Activated gamma-delta T cell treated with anti-CD3 and anti-CD28 coated beads, Interleukin-2, amount 50 U/mL, for 16 hours (primary cell): ENCODE measurements around the gene TPSD1.
"Not testable (repeated sequence)": the region's sequence is repeated elsewhere in the genome, so short reads cannot be mapped to it uniquely, and the experiment has no call there.

Experiments used
- DNase-seq: peaks from one replicate; pipeline ENCODE4 v3.0.0-alpha.2; 2020; ENCODE audit warnings: low read depth

Gene TPSD1

DNA sequence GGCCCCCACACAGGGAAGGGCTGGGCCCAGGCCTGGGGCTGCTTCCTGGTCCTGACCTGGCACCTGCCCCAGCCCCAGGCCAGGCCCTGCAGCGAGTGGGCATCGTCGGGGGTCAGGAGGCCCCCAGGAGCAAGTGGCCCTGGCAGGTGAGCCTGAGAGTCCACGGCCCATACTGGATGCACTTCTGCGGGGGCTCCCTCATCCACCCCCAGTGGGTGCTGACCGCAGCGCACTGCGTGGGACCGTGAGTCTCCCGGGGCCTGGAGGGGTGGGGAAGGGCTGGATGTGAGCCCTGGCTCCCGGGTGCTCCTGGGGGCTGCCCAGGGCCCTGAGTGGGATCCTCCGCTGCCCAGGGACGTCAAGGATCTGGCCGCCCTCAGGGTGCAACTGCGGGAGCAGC lies 14.8 kb upstream of the TPSD1 start:
- DNase-seq = not testable (repeated sequence)

DNA sequence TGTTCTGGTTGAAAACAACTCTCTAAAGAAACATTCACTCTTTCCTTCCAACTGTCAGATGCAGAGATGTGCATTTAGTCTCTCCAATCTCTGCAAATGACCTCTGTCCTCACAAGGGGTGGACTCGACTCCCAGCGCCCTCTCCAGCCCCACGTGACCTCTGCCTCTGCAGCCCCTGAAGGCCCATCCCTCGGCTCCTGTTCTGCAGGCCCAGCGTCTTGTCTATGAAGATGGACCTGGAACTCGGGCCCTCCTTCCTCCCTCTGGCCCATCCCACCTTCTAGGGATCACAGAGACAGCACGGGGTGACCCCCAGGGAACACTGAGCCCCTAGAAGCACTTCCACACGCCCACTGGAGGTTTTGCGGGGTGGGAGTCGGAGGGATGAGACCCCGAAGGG lies 12.5 kb upstream of the TPSD1 start:
- DNase-seq = not testable (repeated sequence)

DNA sequence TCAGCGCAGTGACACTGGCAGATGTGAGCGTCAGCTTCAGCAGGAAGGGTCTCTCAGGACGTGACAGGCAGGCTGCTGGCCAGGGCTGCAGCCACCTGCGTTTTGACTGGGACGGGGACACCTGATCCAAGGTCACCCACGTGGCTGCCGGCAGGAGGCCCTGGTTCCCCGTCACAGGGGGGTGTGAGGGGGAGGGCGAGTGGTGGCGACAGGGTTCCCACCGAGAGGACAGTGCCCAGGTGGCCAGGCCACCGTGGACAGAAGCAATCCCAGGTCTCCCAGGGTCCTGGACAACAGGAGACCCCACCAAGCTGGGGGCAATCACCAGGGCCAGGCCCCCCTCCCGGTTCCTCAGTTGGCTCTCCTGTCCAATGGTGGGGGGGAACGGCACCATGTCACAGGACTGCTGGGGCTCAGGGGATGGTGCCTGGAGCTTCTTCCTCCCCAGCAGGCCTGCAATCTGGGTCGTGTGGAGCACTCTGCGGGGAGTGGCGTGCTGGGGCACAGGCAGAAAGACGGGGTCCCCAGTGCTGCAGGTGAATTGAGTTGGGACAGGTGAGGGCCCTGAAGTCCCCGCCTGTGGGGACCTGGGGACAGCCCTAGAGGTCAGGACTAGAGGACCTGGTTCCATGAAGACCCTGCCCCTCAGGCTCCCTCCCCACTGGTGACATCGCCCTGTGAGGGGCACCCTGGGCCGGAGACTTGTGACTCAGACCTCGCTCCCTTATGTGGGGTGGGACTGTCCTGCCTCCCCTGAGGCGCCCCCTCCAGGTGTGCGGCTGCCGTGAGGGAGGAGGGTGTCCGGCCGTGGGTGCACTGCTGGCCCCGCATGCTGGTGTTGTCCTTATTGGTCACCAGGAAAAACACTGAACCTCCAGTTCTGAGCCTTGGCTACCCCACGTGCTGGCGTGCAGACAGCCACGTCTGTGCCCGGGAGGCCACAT lies 11.7 kb upstream of the TPSD1 start:
- not testable (repeated sequence) for DNase-seq

GRCh38 chr16:1244881-1245280 lies 11.0 kb upstream of the TPSD1 start:
- DNase-seq = no peak

DNA sequence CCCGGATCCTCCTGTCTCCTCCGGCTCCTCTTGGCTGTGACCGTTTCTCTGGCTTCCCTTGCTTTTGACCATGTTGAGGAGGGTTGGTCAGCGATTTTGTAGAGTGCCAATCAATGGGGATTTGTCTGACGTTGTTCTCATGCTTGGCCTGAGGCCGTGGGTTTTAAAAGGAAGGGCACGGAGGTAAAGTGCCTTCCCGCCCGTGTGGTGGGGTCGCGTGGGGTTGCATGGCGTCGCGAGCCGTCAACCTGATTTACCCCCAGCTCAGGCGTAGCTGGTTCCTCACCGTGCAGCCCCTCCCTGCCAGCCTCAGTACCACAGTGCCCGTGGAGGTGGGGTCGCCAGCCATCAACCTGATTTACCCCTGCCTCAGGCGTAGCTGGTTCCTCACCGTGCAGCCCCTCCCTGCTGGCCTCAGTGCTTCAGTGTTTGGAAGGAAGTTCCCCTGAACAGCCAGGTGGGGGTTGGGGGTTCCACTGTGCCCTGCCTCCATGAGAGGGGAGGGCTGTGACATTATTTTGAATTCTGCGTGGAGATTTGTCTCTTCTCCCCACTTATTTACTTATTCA lies 10.3 kb upstream of the TPSD1 start:
- no peak for DNase-seq

DNA sequence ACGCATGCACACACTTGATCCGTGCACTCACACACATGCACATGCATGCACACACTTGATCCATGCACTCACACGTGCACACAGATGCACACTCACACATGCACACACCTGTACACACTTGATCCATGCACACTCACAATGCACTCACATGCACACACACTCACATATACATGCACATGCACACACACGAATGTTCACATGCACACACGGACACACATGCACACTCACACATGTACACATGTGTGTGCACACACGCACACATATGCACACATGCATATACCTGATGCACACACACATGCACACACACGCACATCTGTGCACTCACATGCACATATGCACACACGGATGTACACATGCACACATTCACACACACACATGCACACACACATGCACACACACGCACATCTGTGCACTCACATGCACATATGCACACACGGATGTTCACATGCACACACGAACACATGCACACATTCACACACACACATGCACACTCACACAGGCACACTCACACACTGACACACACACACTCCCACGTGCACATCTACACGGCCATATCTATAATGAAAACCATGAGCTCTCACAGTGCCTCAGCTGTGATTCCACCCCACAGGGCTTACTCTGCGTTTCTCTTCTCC lies 7.8 kb upstream of the TPSD1 start:
- not testable (repeated sequence) for DNase-seq

GRCh38 chr16:1249031-1249755 lies 6.7 kb upstream of the TPSD1 start:
- DNase-seq = not testable (repeated sequence)

DNA sequence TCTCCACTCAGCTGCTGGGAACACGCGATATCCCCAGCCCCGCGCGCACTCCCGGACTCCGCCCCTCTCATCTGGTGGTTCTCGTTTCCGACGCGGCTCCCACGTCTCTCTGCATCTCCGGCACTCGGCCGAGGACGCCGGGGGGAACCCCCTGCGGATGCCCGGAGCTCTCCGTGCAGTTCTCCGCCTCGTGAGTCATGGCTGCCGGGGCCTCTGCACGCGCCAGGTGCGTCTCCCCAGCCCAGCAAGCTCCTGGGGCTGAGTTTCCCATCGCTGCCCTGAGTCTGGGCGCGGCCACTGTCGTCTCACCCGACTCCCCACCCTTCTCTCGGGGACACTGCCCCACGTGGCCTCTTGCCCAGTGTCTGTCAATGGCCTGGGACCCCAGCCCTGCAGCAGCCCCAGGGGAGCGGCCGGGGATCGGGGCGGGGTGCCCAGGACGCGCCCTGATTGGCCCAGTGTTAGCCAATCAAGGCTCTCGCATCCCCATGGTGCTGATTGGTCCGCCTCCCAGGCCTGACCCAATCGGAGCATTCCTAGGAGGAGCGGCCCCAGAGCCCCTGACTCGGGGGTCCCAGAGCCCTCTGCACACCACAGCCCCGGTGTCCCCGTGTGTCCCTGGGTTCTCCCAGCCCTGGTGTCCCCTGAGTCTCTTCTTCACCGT lies 2.0 kb upstream of the TPSD1 start:
- not testable (repeated sequence) for DNase-seq

DNA sequence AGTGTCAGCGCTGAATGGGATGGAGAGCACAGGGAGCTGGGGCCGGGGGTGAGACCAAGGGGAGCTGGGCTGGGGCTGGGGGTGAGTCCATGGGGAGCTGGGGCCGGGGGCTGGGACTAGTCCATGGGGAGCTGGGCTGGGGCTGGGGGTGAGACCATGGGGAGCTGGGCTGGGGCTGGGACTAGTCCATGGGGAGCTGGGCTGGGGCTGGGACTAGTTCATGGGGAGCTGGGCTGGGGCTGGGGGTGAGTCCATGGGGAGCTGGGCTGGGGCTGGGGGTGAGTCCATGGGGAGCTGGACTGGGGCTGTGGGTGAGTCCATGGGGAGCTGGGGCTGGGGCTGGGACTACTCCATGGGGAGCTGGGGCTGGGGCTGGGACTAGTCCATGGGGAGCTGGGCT lies 1.0 kb upstream of the TPSD1 start:
- not testable (repeated sequence) for DNase-seq

GRCh38 chr16:1256296-1256873 lies 516 bp downstream of the TPSD1 start:
- not testable (repeated sequence) for DNase-seq

DNA sequence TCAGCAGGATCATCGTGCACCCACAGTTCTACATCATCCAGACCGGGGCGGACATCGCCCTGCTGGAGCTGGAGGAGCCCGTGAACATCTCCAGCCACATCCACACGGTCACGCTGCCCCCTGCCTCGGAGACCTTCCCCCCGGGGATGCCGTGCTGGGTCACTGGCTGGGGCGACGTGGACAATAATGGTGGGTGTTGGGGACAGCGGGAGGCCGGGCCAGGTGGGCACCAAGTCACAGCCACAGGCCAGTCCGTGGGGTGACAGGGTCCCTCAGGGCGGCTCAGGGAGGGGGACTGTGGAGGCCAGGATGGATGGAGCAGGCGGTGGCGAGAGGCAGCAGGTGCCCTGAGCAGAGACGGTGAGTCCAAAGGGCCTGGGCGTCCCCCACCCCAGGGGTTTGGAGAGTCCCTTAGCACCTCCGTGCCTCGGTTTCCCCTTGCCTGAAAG lies 1.0 kb downstream of the TPSD1 start:
- no peak for DNase-seq

DNA sequence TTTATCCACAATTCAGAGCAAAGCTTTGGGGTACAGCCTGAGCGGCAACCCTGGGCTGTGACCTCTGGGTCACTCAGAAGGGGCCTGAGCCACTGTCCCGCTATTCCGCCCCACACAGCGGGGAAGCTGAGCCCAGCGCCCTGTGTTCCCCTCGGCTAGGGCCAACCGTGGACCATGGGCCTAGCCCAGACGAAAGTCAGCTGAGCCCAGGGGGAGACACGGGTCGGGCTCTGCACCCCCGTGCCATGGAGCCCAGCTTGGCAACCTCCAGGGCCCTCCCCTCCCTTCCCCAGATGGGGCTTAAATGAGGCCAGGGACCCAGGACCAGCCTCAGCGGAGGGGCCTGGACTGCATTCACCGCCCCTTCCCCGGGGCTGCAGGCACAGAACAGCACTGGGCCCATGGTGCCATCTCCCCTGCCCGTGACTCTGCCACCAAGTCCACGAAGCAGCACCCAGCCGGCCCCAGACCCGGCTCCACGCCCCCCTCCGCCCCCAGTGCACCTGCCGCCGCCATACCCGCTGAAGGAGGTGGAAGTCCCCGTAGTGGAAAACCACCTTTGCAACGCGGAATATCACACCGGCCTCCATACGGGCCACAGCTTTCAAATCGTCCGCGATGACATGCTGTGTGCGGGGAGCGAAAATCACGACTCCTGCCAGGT lies 1.8 kb downstream of the TPSD1 start:
- DNase-seq = no peak

GRCh38 chr16:1258225-1258600 lies 2.3 kb downstream of the TPSD1 start:
- DNase-seq = no peak

DNA sequence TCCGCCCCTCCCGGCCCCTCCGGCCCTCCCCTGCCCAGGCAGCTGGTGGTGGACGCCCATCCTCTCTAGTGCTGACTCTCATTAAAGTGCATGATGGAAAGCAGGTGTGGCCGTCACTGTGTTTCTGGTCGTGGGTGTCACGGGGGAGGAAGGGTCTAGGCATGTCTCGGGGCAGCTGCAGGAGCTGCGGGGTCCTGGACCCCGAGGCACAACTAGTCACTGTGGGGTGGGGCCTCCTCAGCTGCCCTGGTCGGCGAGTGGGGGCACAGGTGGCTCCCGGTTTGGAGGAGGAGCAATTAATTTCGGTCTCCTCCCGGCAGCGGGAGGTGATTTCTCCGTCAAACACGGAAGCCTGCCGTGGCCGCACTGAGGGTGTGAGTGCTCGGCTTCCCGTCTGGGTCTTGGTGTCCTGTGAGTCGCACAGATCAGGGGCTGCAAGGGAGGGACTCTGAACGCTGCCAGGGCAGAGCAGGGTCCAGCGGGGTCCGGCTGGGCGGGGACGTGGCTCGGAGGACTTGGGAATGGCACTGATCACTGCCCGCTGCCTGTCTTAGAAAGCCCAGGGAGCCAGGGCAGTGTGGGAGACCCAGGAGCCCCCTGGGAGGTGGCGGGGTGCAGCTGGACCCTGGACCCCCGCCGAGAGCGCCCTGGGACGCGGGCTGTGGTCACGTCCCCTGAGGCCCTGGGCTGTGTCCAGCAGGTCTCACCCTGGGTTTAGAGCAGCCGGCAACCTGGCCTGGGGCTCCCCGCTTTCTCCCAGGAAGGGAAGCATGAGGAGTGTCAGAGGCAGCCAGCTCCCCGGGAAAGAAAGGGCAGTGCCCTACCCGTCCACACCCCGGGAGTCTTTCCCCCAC lies 3.3 kb downstream of the TPSD1 start:
- DNase-seq = no peak

DNA sequence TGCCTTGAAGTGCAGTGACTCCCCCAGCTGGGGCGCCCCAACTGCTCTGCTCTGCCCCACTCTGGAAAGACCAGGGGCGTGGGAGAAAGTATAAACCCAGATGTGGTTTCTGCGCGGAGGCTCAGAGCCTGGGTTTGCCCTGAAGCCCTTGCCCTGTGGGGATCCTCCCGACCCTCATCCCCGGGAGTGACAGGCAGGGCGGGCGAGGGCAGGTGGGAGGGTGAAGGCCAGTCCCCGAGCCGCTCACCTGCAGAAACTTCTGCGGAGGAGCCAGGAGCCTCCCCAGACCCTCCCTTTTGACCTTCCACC lies 3.8 kb downstream of the TPSD1 start:
- no peak for DNase-seq

DNA sequence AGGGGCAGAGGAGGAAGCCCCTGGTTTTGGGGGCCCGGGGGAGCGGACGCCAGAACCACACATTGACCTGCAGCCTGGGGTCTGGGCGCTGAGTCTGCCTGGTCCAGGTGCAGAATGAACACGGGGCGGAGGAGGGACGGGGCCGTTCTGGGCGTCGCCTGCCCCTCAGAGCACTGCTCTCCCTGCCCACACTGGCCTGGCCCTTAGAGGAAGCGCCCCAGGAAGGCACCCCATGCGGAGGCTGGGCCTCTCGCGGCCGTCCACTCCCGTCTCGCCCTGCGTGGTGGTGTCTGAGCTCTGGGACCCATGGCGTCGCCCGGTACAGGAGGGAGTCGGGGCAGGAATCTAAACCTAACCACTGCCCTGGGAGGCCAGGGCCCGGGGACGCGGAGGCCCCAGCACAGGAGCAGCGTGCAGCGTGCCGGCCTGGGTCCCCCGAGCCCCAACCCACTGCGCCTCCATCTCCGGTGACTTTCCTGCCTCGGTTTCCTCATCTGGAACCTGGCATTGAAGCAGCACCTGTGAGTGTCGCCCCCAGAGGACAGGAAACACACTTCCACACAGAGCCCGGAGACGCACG lies 4.3 kb downstream of the TPSD1 start:
- DNase-seq = no peak

DNA sequence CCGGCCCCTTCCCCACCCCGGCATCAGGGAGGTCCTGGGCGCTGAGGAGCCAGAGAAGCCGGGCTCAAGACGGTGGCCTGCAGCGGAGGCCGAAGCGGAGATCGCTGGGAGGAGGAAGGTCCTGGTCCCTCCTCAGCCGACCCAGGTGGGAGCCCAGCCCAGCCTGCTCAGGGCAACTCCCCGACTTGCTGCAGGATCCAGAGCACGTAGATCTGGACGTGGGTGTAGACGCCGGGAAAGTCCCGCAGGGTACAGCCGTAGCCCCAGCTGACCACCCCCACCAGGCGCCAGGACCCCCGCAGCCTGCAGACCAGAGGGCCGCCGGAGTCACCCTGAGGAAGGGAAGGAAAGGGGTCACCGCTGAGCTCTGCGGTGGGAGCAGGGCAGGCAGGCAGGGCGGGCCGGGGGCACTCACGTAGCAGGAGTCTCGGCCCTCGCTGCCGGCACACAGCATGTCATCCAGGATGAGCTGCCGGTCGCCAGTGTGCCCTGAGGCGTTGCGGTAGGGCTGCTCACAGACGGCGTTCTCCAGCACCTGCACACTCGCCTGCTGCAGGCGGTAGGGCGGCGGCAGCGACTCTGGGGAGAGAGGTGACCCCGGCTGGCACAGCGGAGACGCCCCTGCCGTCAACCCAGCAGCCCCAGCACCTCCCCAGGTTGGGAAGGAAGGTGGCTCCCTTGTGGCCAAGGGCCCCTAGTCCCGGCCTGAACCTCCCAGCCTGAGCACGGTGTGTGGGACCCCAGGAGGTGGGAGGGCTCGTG lies 5.4 kb downstream of the TPSD1 start:
- no peak for DNase-seq

- DNase-seq = no peak
Measured at GRCh38 chr16:1262210-1262845, 6.5 kb downstream of the TPSD1 start.

DNA sequence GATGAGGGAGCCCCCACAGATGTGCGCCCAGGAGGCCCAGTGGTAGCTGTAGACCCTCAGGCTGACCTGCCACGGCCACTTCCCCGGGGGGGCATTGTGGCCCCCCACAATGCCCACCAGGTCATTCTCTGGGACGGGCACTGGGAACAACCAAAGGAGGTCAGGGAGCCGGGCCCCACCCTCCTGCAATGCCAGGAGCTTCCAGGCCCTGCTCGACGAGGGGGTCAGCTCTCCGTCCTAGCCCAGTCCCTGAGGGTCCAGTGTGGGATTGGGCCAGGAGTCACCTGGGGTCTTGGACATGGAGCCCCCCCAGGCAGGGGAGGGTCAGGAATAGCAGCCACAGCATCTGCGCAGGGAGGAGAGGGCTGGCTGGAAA lies 7.0 kb downstream of the TPSD1 start:
- DNase-seq = no peak
